ENCODE measurements around the gene JARID2. TPM values are rescaled to one million over a fixed set of nuclear protein-coding genes. Genes with fewer than 3 reads are reported as not detected.

The JARID2 gene
- polyA plus RNA-seq, 1 of the 3 experiments (the other 2 are of a cell fraction): 3.4 TPM

DNA sequence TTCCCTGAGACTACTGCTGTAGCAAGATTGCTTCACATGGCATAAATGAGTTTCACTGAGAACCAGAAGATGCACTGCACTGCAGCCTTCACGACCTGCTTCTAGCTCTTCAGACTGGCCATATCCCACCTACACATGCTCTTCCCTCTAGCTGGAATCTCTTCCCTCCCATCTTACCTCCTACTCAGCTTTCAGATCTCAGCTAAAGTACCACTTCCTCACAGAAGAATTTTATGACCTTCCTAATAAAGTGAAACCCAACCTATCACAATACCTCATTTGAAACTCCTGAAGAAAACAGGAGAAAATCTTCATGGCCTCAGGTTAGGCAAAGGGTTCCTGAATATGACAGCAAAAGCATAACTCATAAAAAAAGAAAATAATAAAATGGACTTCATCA is 317.1 kb downstream of the JARID2 start (continued):
- TF ChIP-seq, protein P1, sequence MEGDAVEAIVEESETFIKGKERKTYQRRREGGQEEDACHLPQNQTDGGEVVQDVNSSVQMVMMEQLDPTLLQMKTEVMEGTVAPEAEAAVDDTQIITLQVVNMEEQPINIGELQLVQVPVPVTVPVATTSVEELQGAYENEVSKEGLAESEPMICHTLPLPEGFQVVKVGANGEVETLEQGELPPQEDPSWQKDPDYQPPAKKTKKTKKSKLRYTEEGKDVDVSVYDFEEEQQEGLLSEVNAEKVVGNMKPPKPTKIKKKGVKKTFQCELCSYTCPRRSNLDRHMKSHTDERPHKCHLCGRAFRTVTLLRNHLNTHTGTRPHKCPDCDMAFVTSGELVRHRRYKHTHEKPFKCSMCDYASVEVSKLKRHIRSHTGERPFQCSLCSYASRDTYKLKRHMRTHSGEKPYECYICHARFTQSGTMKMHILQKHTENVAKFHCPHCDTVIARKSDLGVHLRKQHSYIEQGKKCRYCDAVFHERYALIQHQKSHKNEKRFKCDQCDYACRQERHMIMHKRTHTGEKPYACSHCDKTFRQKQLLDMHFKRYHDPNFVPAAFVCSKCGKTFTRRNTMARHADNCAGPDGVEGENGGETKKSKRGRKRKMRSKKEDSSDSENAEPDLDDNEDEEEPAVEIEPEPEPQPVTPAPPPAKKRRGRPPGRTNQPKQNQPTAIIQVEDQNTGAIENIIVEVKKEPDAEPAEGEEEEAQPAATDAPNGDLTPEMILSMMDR (IDR thresholded peaks at IDR 0.05): no peak
- TF ChIP-seq JUND (IDR thresholded peaks at IDR 0.05): no peak

DNA sequence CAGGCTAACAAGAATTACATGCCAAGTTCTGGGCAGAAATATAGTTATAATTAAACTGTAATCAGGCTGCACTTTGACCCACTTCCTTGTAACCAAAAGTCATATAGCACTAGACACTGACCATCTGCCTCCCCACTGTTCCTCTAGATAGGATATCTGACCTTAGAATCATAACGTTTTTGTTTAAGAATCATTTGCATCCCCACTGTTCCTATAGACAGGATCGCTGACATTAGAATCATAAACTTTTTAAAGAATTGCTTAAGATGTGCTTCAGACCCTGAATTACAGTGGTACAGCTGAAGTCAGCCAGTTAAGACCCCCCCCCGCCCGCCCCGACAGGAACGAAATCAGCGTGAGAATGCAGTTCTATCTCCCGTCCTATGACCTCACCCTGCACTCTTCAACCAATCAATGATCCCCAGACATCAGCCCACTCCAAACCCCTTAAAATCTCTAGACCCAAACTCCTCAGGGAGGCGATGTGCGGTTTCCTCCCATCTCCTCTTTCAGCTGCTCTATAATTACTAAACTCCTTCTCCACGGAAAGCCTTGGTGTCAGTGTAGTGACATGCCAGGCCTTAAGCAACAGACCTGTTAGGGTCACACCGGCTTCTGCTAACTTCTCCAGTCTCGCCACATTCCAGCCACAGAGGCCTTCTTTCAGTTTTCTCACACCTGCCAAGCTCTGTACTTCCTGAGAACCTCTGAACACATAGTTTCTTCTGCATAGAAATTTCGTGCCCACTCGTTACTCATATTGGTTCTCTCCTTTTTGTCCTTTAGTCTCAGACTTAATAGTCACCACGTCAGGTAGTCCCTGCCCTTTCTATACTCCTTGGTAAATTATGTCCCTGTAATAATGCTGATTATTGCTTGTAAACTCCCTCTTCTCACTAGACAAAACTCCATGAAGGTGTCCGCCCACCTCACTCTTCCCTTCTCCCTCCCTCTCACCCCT is 323.4 kb downstream of the JARID2 start:
- CTCF ChIA-PET: no interaction called here
- Histone ChIP-seq H3K9me2 (no peaks in the 10 kb centered on the region), H3F3A (replicated peaks; ENCODE audit: insufficient read depth) (no peaks in the 10 kb centered on the region), H2AFZ (ENCODE audit: low read depth) (no peak overlapping the region), H3K36me3 (replicated peaks in 1 of 2; ENCODE audit: control insufficient read depth in 1 of 2, insufficient read depth in 2 of 2, low read length in 1 of 2) (peaks cover 0 to 3% of the 10 kb centered on the region in 2 experiments), H3K4me1 (ENCODE audit: control insufficient read depth in 1 of 2, insufficient read depth in 2 of 2, low read depth in 1 of 2, low read length in 1 of 2) (no peaks in the 10 kb centered on the region), H3K27me3 (ENCODE audit: insufficient read depth) (no peaks in the 10 kb centered on the region), H3K4me2 (no peak overlapping the region), H3K27ac (ENCODE audit: low read depth in 2 of 2, low read length in 1 of 2) (no peak overlapping the region), H3K9ac (no peak overlapping the region), H3K9me3 (no peaks in the 10 kb centered on the region), H3K79me2 (ENCODE audit: insufficient read depth) (no peaks in the 10 kb centered on the region), H4K20me1 (ENCODE audit: insufficient read depth) (no peaks in the 10 kb centered on the region), H3K4me3 (ENCODE audit: low read depth in 2 of 2, low read length in 1 of 2) (no peak overlapping the region)
- no peak for TF ChIP-seq SMC3 (IDR thresholded peaks at IDR 0.05; ENCODE audit: low read depth, low read length)
- no peak for TF ChIP-seq GABPA (IDR thresholded peaks at IDR 0.05; ENCODE audit: low read depth)
- TF ChIP-seq NFIC (IDR thresholded peaks at IDR 0.05; ENCODE audit: borderline replicate concordance): no peak
- TF ChIP-seq EZH2phosphoT487 (IDR thresholded peaks at IDR 0.05; ENCODE audit: borderline replicate concordance, low read depth): no peak
- TF ChIP-seq, protein P2, sequence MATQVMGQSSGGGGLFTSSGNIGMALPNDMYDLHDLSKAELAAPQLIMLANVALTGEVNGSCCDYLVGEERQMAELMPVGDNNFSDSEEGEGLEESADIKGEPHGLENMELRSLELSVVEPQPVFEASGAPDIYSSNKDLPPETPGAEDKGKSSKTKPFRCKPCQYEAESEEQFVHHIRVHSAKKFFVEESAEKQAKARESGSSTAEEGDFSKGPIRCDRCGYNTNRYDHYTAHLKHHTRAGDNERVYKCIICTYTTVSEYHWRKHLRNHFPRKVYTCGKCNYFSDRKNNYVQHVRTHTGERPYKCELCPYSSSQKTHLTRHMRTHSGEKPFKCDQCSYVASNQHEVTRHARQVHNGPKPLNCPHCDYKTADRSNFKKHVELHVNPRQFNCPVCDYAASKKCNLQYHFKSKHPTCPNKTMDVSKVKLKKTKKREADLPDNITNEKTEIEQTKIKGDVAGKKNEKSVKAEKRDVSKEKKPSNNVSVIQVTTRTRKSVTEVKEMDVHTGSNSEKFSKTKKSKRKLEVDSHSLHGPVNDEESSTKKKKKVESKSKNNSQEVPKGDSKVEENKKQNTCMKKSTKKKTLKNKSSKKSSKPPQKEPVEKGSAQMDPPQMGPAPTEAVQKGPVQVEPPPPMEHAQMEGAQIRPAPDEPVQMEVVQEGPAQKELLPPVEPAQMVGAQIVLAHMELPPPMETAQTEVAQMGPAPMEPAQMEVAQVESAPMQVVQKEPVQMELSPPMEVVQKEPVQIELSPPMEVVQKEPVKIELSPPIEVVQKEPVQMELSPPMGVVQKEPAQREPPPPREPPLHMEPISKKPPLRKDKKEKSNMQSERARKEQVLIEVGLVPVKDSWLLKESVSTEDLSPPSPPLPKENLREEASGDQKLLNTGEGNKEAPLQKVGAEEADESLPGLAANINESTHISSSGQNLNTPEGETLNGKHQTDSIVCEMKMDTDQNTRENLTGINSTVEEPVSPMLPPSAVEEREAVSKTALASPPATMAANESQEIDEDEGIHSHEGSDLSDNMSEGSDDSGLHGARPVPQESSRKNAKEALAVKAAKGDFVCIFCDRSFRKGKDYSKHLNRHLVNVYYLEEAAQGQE (IDR thresholded peaks at IDR 0.05; ENCODE audit: low read depth, low read length): no peak
- TF ChIP-seq, protein P3, sequence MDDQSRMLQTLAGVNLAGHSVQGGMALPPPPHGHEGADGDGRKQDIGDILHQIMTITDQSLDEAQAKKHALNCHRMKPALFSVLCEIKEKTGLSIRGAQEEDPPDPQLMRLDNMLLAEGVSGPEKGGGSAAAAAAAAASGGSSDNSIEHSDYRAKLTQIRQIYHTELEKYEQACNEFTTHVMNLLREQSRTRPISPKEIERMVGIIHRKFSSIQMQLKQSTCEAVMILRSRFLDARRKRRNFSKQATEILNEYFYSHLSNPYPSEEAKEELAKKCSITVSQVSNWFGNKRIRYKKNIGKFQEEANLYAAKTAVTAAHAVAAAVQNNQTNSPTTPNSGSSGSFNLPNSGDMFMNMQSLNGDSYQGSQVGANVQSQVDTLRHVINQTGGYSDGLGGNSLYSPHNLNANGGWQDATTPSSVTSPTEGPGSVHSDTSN (IDR thresholded peaks at IDR 0.05): no peak
- no peak for TF ChIP-seq RFX5 (IDR thresholded peaks at IDR 0.05; ENCODE audit: low read length)
- no peak for TF ChIP-seq FOSL2 (IDR thresholded peaks at IDR 0.05; ENCODE audit: borderline replicate concordance, low read depth)
- TF ChIP-seq, protein P4, sequence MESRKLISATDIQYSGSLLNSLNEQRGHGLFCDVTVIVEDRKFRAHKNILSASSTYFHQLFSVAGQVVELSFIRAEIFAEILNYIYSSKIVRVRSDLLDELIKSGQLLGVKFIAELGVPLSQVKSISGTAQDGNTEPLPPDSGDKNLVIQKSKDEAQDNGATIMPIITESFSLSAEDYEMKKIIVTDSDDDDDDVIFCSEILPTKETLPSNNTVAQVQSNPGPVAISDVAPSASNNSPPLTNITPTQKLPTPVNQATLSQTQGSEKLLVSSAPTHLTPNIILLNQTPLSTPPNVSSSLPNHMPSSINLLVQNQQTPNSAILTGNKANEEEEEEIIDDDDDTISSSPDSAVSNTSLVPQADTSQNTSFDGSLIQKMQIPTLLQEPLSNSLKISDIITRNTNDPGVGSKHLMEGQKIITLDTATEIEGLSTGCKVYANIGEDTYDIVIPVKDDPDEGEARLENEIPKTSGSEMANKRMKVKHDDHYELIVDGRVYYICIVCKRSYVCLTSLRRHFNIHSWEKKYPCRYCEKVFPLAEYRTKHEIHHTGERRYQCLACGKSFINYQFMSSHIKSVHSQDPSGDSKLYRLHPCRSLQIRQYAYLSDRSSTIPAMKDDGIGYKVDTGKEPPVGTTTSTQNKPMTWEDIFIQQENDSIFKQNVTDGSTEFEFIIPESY (IDR thresholded peaks at IDR 0.05; ENCODE audit: borderline replicate concordance, low read depth): no peak
- no peak for TF ChIP-seq TAF1 (IDR thresholded peaks at IDR 0.05; ENCODE audit: borderline replicate concordance, low read depth, low read length)
- no peak for TF ChIP-seq RAD21 (IDR thresholded peaks at IDR 0.05; ENCODE audit: low read length)
- TF ChIP-seq, protein P5, sequence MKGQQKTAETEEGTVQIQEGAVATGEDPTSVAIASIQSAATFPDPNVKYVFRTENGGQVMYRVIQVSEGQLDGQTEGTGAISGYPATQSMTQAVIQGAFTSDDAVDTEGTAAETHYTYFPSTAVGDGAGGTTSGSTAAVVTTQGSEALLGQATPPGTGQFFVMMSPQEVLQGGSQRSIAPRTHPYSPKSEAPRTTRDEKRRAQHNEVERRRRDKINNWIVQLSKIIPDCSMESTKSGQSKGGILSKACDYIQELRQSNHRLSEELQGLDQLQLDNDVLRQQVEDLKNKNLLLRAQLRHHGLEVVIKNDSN (IDR thresholded peaks at IDR 0.05; ENCODE audit: borderline replicate concordance, low read depth): no peak
- TF ChIP-seq MXI1 (IDR thresholded peaks at IDR 0.05; ENCODE audit: low read depth, low read length): no peak
- TF ChIP-seq POLR2AphosphoS5 (IDR thresholded peaks at IDR 0.05; ENCODE audit: low read depth, low read length): no peak
- POLR2A ChIA-PET: no interaction called here
- DNase-seq: no peak
- WGBS (ENCODE audit: low lambda C conversion rate): 92% methylated on average over 17 of the region's 17 CpGs

Measured in SK-N-SH (cell line).